WTC11 (cell line): ENCODE measurements around the gene ANGPTL2. TPM values are rescaled to one million over a fixed set of nuclear protein-coding genes. Genes with fewer than 3 reads are reported as not detected.
A peak's percentile ranks its signal among the peaks of the same experiment; 100 is the strongest.

Source experiments
- ATAC-seq: fragments of 200-7000 bp; cut with Tn5 transposase; 2 replicates; pipeline ENCODE4 v1.10.0; 2021; ENCODE audit warnings: mild to moderate bottlenecking, moderate library complexity
- CTCF ChIA-PET: fragments of 300-600 bp; sonication (Branson Sonifier 250); formaldehyde crosslinking; loops from one replicate; lab custom pipeline; 2021; ENCODE audit warnings: antibody characterized with exemption; lab: Charles Lee
- POLR2A ChIA-PET: fragments of 350-600 bp; sonication (Branson Sonifier 250); formaldehyde crosslinking; loops from one replicate; lab custom pipeline; 2021; ENCODE audit warnings: antibody characterized with exemption; lab: Charles Lee
- DNase-seq: peaks from one replicate; pipeline ENCODE4 v3.0.0; 2021; ENCODE audit warnings: low spot score
- H3K27ac Mint-ChIP-seq: 2 replicates; pipeline ENCODE4 v1.8.0; 2021; ENCODE audit warnings: mixed read lengths
- H3K27me3 Mint-ChIP-seq: 2 replicates; pipeline ENCODE4 v1.8.0; 2021; ENCODE audit warnings: low read depth, mild to moderate bottlenecking, moderate library complexity, mixed read lengths
- H3K36me3 Mint-ChIP-seq: 2 replicates; pipeline ENCODE4 v1.8.0; 2021; ENCODE audit warnings: mixed read lengths
- H3K4me1 Mint-ChIP-seq: 2 replicates; pipeline ENCODE4 v1.8.0; 2022; ENCODE audit warnings: mixed read lengths
- H3K4me3 Mint-ChIP-seq: 2 replicates; pipeline ENCODE4 v1.8.0; 2021; ENCODE audit warnings: mild to moderate bottlenecking, moderate library complexity, mixed read lengths
- H3K9me3 Mint-ChIP-seq: 2 replicates; pipeline ENCODE4 v1.8.0; 2021; ENCODE audit warnings: mixed read lengths
- AFF4 ChIP-seq: sonication (generic); formaldehyde crosslinking; IDR thresholded peaks from 2 replicates; pipeline ENCODE4 v1.8.1; 2023; ENCODE audit warnings: mild to moderate bottlenecking, missing genetic modification reagents, borderline replicate concordance
- ATF1 ChIP-seq: sonication (generic); formaldehyde crosslinking; IDR thresholded peaks from 2 replicates; pipeline ENCODE4 v1.8.1; 2023; ENCODE audit warnings: mild to moderate bottlenecking, moderate library complexity, missing genetic modification reagents
- CBFB ChIP-seq: sonication (generic); formaldehyde crosslinking; IDR thresholded peaks from 2 replicates; pipeline ENCODE4 v1.8.1; 2022; ENCODE audit warnings: mild to moderate bottlenecking, low read depth, missing genetic modification reagents
- CREM ChIP-seq: sonication (generic); formaldehyde crosslinking; IDR thresholded peaks from 2 replicates; pipeline ENCODE4 v1.8.1; 2022; ENCODE audit warnings: mild to moderate bottlenecking, missing genetic modification reagents, moderate library complexity
- ERG ChIP-seq: fragments of 250-450 bp; sonication (Bioruptor Pico); IDR thresholded peaks from 2 replicates; pipeline ENCODE4 v1.8.0; 2021; ENCODE audit warnings: mild to moderate bottlenecking
- FOXK1 ChIP-seq: sonication (generic); formaldehyde crosslinking; IDR thresholded peaks from 2 replicates; pipeline ENCODE4 v1.8.0; 2022; ENCODE audit warnings: mild to moderate bottlenecking, moderate library complexity, missing genetic modification reagents
- IRF2 ChIP-seq: sonication (generic); formaldehyde crosslinking; IDR thresholded peaks from 2 replicates; pipeline ENCODE4 v1.8.0; 2022; ENCODE audit warnings: low read depth, missing genetic modification reagents, borderline replicate concordance
- NFATC4 ChIP-seq: fragments of 250-450 bp; sonication (Bioruptor Pico); IDR thresholded peaks from 2 replicates; pipeline ENCODE4 v1.9.0; 2021; ENCODE audit warnings: mild to moderate bottlenecking
- NFYB ChIP-seq: sonication (generic); formaldehyde crosslinking; conservative IDR thresholded peaks from 2 replicates; pipeline ENCODE4 v1.8.0; 2022; ENCODE audit warnings: low read depth, missing genetic modification reagents
- NR2C2 ChIP-seq: sonication (generic); formaldehyde crosslinking; IDR thresholded peaks from 2 replicates; pipeline ENCODE4 v1.8.0; 2022; ENCODE audit warnings: mild to moderate bottlenecking, missing genetic modification reagents
- TCF7 ChIP-seq: sonication (generic); formaldehyde crosslinking; IDR thresholded peaks from 2 replicates; pipeline ENCODE4 v1.8.0; 2022; ENCODE audit warnings: mild to moderate bottlenecking, low read depth, missing genetic modification reagents, moderate library complexity
- TEAD1 ChIP-seq: sonication (generic); formaldehyde crosslinking; IDR thresholded peaks from 2 replicates; pipeline ENCODE4 v1.8.0; 2022; ENCODE audit warnings: mild to moderate bottlenecking, missing genetic modification reagents
- TEAD4 ChIP-seq: sonication (generic); formaldehyde crosslinking; IDR thresholded peaks from 2 replicates; pipeline ENCODE4 v1.8.0; 2022; ENCODE audit warnings: mild to moderate bottlenecking, missing genetic modification reagents
- ZMAT4 ChIP-seq: fragments of 250-450 bp; sonication (Bioruptor Pico); IDR thresholded peaks from 2 replicates; pipeline ENCODE4 v1.9.0; 2021; ENCODE audit warnings: mild to moderate bottlenecking
- ZNF317 ChIP-seq: sonication (generic); formaldehyde crosslinking; IDR thresholded peaks from 2 replicates; pipeline ENCODE4 v1.8.1; 2023; ENCODE audit warnings: low read depth, mild to moderate bottlenecking, moderate library complexity, missing genetic modification reagents, borderline replicate concordance
- ZNF416 ChIP-seq: fragments of 250-450 bp; sonication (Bioruptor Pico); IDR thresholded peaks from 2 replicates; pipeline ENCODE4 v1.9.0; 2021; ENCODE audit warnings: mild to moderate bottlenecking, inconsistent platforms
- total RNA-seq: library from RNA; stranded (reverse); gene quantifications from 3 replicates; pipeline ENCODE4 v1.2.3, GENCODE V29; 2021

Gene ANGPTL2
- total RNA-seq, 1 experiment from 2014 or later = 4.5 TPM

GRCh38 chr9:127142931-127143464 is 20.6 kb upstream of the ANGPTL2 start:
- Mint-ChIP-seq H3K27me3 (no peaks in the 10 kb centered on the region; the same call in 1 of the 2 replicates), H3K27ac (no peak overlapping the region), H3K4me3 (no peak overlapping the region), H3K4me1 (peaks cover 16% of the 10 kb centered on the region), H3K9me3 (peaks cover 5% of the 10 kb centered on the region), H3K36me3 (no peaks in the 10 kb centered on the region)
- POLR2A ChIA-PET = no interaction called here
- no peak for TF ChIP-seq TEAD4 (CRISPR knock-in tag)
- no peak for TF ChIP-seq AFF4 (CRISPR knock-in tag)
- TF ChIP-seq NR2C2 (CRISPR knock-in tag) = no peak
- no peak for TF ChIP-seq CBFB (CRISPR knock-in tag)
- no peak for TF ChIP-seq ZNF416
- TF ChIP-seq ERG = no peak
- TF ChIP-seq NFYB (CRISPR knock-in tag) = no peak
- TF ChIP-seq TEAD1 (CRISPR knock-in tag) = no peak
- TF ChIP-seq ATF1 = no peak
- TF ChIP-seq FOXK1 (CRISPR knock-in tag) = no peak
- TF ChIP-seq TCF7 = no peak
- TF ChIP-seq NFATC4 = no peak
- no peak for TF ChIP-seq CREM (CRISPR knock-in tag)
- no peak for TF ChIP-seq ZMAT4 (CRISPR knock-in tag)
- no peak for TF ChIP-seq IRF2 (CRISPR knock-in tag)
- DNase-seq = no peak
- no peak for ATAC-seq
- CTCF ChIA-PET = interaction anchor here (0.6 to 1.2 kb wide), 3 partner anchors 16 to 202 kb away, joined by 3 to 8 read pairs (median 4); no protein-coding TSS in a partner anchor

GRCh38 chr9:127142291-127142690 is 19.9 kb upstream of the ANGPTL2 start:
- H3K27me3 Mint-ChIP-seq = no peaks in the 10 kb centered on the region; the same call in 1 of the 2 replicates
- H3K9me3 Mint-ChIP-seq = peaks cover 5% of the 10 kb centered on the region
- H3K4me1 Mint-ChIP-seq = peaks cover 16% of the 10 kb centered on the region
- H3K4me3 Mint-ChIP-seq = no peak overlapping the region
- H3K36me3 Mint-ChIP-seq = no peaks in the 10 kb centered on the region
- peak; percentile 44; the same call in 1 of the 2 replicates for ATAC-seq
- ChIA-PET CTCF (interaction anchor here (0.7 to 1.2 kb wide), 3 partner anchors 17 to 255 kb away, joined by 3 to 4 read pairs (median 3); no protein-coding TSS in a partner anchor), POLR2A (interaction anchor here (0.5 kb wide), 1 partner anchor 517 kb away, joined by 7 read pairs; no protein-coding TSS in a partner anchor)
- H3K27ac Mint-ChIP-seq = no peak overlapping the region; the same call in 1 of the 2 replicates
- TF ChIP-seq ZMAT4 (CRISPR knock-in tag) = no peak
- TF ChIP-seq ZNF317 (CRISPR knock-in tag) = no peak
- TF ChIP-seq, all 79 proteins: peak for 0
- no peak for DNase-seq
